Bronchial epithelial cell (primary cell): Measurements from ENCODE around the gene KLHDC7B. TPM values are rescaled to one million over a fixed set of nuclear protein-coding genes. Genes with fewer than 3 reads are reported as not detected.

Experiments used
- DNase-seq: peaks from one replicate; pipeline ENCODE4 v3.0.0-alpha.2; 2010; ENCODE audit warnings: low read depth
- FAIRE-seq: peaks from 2 replicates; lab custom pipeline; 2011; peaks lifted over from hg19 to GRCh38; lab: Jason Lieb, UNC
- H3K27me3 ChIP-seq: 2 replicates; pipeline ENCODE4 v1.5.1; 2011; ENCODE audit warnings: low read length; ENCODE audit not compliant: control insufficient read depth, insufficient read depth
- H3K36me3 ChIP-seq: 2 replicates; pipeline ENCODE4 v1.5.1; 2011; ENCODE audit warnings: low read length; ENCODE audit not compliant: control insufficient read depth, insufficient read depth
- H3K4me3 ChIP-seq: 2 replicates; pipeline ENCODE4 v1.5.1; 2011; ENCODE audit warnings: mild to moderate bottlenecking, low read depth, low read length, control low read depth
- total RNA-seq: library from RNA; depleted of rRNA; stranded (reverse); fragments of >200 nt; gene quantifications from 2 replicates; pipeline ENCODE4 v1.2.1, GENCODE V29; 2014
- TF ChIP-seq, protein P1 (sequence below): IDR thresholded peaks from 2 replicates; pipeline ENCODE4 v1.5.1; 2011; ENCODE audit warnings: mild to moderate bottlenecking, moderate library complexity, low read length, control low read depth, inconsistent platforms; ENCODE audit not compliant: insufficient read depth, severe bottlenecking

The KLHDC7B gene
- total RNA-seq, 1 donor from 2014 or later: 0.26 TPM

DNA sequence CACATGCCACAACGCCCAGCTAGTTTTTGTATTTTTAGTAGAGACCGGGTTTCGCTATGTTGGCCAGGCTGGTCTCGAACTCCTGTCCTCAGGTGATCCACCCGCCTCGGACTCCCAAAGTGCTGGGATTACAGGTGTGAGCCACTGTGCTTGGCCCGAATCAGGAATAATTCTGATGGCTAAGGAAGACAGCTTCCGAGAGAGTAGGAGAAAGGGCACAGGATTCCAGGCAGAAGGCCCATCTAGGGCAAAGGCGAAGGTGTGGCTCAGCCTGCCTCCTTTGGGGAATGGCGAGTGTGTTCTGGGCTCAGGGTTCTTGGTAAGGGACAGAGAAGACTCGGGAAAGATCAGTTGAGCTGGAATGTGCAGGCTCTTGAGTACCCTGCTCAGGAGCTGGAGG, 18.6 kb downstream of the KLHDC7B start:
- TF ChIP-seq, protein P1, sequence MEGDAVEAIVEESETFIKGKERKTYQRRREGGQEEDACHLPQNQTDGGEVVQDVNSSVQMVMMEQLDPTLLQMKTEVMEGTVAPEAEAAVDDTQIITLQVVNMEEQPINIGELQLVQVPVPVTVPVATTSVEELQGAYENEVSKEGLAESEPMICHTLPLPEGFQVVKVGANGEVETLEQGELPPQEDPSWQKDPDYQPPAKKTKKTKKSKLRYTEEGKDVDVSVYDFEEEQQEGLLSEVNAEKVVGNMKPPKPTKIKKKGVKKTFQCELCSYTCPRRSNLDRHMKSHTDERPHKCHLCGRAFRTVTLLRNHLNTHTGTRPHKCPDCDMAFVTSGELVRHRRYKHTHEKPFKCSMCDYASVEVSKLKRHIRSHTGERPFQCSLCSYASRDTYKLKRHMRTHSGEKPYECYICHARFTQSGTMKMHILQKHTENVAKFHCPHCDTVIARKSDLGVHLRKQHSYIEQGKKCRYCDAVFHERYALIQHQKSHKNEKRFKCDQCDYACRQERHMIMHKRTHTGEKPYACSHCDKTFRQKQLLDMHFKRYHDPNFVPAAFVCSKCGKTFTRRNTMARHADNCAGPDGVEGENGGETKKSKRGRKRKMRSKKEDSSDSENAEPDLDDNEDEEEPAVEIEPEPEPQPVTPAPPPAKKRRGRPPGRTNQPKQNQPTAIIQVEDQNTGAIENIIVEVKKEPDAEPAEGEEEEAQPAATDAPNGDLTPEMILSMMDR: no peak
- FAIRE-seq (no peak), DNase-seq (no peak)
- no peak overlapping the region for H3K4me3 ChIP-seq
- no peaks in the 10 kb centered on the region for H3K36me3 ChIP-seq
- H3K27me3 ChIP-seq: no peaks in the 10 kb centered on the region

DNA sequence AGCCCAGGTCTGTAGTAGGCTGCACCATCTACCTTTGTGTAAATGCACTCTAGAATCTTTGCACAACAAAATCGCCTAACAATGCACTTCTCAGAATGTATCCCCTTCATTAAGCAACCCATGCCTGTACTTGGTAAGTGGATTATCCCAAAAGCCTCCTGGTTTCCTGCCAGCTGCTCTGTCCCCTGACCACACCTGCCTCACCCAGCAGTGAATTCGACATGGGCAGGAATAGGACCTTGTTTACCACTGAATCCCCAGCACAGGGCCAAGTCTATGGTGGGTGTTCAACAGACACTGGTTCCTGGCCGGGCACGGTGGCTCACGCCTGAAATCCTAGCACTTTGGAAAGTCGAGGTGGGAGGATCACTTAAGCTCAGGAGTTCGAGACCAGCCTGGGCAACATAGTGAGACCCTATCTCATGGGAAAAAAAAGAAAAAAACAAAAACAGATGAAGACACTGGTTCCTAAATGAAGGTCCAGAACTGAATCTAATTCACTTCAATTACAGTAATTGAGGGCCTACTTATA, 22.1 kb downstream of the KLHDC7B start:
- no peaks in the 10 kb centered on the region for H3K27me3 ChIP-seq
- FAIRE-seq: no peak
- H3K4me3 ChIP-seq: no peak overlapping the region
- DNase-seq: no peak
- TF ChIP-seq, protein P1: no peak
- peaks cover 1% of the 10 kb centered on the region for H3K36me3 ChIP-seq

DNA sequence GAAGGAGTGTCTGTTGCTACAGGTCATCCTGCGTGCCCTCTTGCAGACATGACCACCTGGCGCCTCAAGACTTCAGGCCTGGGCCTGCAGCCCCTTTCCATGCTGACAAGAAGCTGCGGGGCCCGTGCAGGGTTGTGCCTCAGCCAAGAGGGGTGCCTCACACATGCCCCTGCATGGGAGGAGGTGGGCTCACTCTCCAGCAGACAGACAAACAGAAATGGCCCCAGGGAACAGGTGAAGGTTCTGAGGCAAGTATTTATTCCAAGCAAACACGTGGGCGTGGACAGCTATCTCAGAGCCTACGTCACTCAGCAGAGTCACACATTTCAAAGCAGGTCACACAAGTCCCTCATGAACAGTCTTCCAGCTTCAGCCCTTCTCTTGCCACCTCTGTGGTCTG, 22.9 kb downstream of the KLHDC7B start:
- TF ChIP-seq, protein P1: no peak
- H3K27me3 ChIP-seq: no peaks in the 10 kb centered on the region
- FAIRE-seq (no peak), DNase-seq (peak; percentile 42)
- H3K36me3 ChIP-seq: peaks cover 1% of the 10 kb centered on the region
- H3K4me3 ChIP-seq: no peak overlapping the region

DNA sequence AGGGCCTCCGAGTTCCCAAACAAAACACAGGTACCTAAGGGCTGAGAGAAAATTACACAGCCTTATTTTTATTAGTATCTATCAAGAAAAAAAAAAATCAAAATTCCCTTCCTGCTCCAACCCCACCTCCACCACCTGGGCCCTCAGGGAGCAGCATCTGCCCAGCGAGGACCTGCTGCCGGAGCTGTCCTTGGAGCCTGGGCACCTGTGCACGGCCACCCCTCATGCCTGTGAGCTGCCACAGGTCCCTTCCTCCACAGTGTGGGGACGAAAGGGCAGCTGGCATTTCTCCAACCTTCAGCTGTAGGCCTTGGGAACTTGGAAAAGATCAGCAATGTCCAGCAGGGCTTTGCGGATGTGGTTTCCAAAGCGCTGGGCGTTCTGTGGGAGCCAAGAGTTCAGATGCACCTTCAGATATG, 23.4 kb downstream of the KLHDC7B start:
- DNase-seq: no peak
- H3K27me3 ChIP-seq: no peaks in the 10 kb centered on the region
- TF ChIP-seq, protein P1: no peak
- no peak overlapping the region for H3K4me3 ChIP-seq
- peaks cover 1% of the 10 kb centered on the region for H3K36me3 ChIP-seq
- FAIRE-seq: no peak

DNA sequence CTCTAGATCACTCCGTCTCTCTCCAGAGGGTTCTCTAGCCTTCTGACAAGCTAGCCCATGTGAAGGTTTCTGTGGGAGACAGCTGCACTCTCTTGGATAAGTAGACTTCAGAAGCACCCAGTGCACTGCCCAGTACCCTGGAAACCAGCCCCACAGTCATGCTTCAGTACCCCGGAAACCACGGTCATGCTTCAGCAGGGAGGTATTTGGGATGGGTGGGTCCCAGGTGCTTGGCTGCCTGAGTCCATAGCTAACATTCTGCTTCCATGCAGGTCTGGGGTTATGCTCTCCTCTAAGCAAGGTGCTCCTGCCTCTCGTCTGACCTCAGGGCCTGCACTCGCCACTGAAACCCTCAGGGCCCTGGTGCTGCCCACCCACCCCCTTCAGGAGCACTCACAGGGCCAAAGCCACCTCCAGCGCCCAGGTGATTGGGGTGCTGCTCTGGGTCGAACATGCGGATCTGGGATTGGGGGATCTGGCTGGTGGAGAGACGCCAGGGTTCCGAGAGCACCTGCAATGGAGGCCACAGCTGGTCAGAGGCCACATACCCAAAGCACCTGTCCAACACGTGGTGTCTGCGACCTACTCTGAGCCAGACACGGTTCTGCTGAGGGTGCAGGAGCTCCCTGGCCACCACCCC, 24.3 kb downstream of the KLHDC7B start:
- H3K4me3 ChIP-seq: no peak overlapping the region
- H3K36me3 ChIP-seq: peaks cover 1% of the 10 kb centered on the region
- TF ChIP-seq, protein P1: no peak
- DNase-seq (no peak), FAIRE-seq (peak; percentile 82)
- H3K27me3 ChIP-seq: no peaks in the 10 kb centered on the region
